NCI-H82 (cell line): Measurements from ENCODE around the gene METTL21C.

Experiments
- DNase-seq: peaks from one replicate; lab custom pipeline; 2025; lab: John Stamatoyannopoulos, UW

Gene METTL21C

DNA sequence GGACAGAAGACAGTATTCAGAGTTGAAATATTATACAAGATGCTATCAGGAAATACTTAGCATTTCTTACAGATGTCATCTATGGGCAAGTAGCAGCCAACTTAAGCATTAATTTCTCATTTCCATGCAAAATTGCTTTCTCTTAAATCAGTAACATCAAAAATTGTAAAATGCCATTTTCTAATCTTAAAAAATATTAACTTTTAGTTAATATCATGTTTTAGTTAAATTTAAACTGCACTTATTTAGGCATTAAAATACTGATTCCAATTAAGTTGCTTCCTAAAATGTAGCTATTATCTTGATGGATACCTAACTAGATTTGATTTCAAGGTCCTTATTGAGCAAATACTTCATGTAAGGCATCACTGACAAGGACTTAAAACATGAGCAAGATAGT, 27.8 kb downstream of the METTL21C start:
- no peak for DNase-seq

DNA sequence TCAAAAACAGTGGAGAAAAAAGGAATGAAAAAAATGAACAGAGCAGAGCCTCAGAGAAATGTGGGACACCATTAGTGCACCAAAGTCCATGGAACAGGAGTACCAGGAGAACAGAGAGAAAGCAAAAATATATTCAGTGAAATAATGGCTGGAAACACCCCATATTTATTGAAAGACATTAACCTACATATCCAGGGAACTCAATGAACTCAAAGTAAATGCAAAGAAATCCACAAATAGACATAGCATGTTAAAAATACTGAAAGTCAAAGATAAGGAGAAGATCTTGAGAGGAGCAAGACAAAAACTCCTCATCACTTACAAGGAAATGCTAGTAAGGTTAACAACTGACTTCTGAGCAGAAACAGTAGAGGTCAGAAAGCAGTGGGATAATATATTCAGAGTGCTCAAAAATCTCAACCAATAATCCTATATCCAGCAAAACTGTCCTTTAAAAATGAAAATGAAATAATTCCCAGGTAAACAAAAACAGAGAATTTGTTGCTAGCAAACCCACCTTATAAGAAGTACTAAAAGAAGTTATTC, 35.6 kb downstream of the METTL21C start:
- DNase-seq = no peak

- DNase-seq = peak; percentile 34
Observed at GRCh38 chr13:102658660-102659059, 36.2 kb downstream of the METTL21C start.

GRCh38 chr13:102657630-102658029, 37.2 kb downstream of the METTL21C start:
- no peak for DNase-seq

- DNase-seq = no peak
Observed at GRCh38 chr13:102654756-102655155, 40.1 kb downstream of the METTL21C start.

DNA sequence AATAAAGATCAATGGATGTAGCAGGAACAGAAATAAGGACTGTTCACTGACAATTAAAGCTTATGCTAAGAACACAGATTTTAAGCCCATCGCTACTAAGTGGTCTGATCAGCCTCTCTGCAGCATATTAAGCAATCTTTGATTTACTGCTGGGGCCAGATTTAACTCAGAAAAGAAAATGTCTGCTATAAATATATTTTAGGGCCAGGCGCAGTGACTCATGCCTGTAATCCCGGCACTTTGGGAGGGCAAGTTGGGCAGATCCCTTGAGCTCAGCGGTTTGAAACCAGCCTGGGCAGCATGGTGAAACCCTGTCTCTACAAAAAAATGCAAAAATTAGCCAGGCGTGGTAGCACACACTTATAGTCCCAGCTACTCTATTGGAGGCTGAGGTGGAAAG, 43.0 kb downstream of the METTL21C start:
- DNase-seq = no peak

- no peak for DNase-seq
Observed at GRCh38 chr13:102651392-102651791, 43.5 kb downstream of the METTL21C start.

GRCh38 chr13:102650444-102650843, 44.4 kb downstream of the METTL21C start:
- no peak for DNase-seq

DNA sequence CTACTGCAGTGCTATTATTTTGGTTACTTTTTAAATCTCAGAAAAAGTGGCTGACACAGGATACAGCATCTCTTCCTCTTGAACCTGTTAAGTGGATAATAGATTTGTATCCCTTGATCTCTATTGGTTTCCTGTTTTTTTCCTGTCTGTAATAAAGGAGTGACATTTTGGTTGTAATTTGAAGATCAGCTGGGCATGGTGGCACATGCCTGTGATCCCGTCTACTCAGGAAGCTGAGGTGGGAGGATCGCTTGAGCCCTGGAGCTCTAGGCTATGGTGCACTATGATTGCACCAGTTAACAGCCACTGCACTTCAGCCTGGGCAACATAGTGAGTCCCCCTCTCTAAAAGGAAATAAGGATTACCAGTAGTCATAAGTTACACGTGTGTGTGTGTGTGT, 46.8 kb downstream of the METTL21C start:
- DNase-seq = no peak

- no peak for DNase-seq
Observed at GRCh38 chr13:102645701-102646100, 49.1 kb downstream of the METTL21C start.

GRCh38 chr13:102643656-102644055, 51.2 kb downstream of the METTL21C start:
- no peak for DNase-seq

- DNase-seq = peak; percentile 17
Observed at GRCh38 chr13:102642475-102642874, 52.4 kb downstream of the METTL21C start.

DNA sequence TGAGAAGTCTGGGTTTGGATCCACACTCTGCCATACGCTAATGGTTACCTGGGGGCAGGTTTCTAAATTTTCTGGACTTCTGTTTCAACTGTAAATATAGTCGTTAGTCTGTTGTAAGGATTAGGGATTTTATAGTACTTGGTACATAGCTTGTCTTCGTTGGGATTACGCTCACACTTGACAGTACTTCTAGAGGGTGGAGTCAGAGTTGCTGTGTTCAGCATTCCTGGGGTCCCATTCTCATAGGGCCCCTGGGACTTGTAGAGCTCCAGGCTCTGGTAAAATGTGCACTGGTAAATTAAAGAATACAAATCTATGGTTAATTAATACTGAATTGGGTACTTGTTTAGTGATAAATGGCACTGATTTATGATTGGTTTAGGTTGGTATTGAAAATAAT, 52.8 kb downstream of the METTL21C start:
- DNase-seq = no peak

- DNase-seq = no peak
Observed at GRCh38 chr13:102638741-102639140, 56.1 kb downstream of the METTL21C start.
